H1 (cell line): ENCODE data around the gene NTRK2. TPM values are rescaled to one million over a fixed set of nuclear protein-coding genes. Genes with fewer than 3 reads are reported as not detected.

ENCODE experiments used
- CTCF ChIA-PET: fragments of 300-600 bp; sonication (Branson Sonifier 250); formaldehyde crosslinking; loops from one replicate; lab custom pipeline; 2021; ENCODE audit not compliant: partially characterized antibody; lab: Charles Lee
- POLR2A ChIA-PET: fragments of 300-600 bp; sonication (Branson Sonifier 250); formaldehyde crosslinking; loops from one replicate; lab custom pipeline; 2021; ENCODE audit warnings: inconsistent platforms; ENCODE audit not compliant: partially characterized antibody; lab: Charles Lee
- DNase-seq, 2 experiments: peaks; one replicate each; pipeline versions ENCODE4 v3.0.0 to v3.0.0-alpha.2; 2010 to 2022; ENCODE audit warnings: low spot score in 2 of 2, low read depth in 1 of 2, mixed read lengths in 1 of 2
- FAIRE-seq: peaks from 2 replicates; lab custom pipeline; 2011; peaks lifted over from hg19 to GRCh38; lab: Jason Lieb, UNC
- H2AFZ ChIP-seq: 2 replicates; pipeline ENCODE4 v1.8.1; 2012; ENCODE audit warnings: low read length, inconsistent platforms
- H2AK5ac ChIP-seq: 2 replicates; pipeline ENCODE4 v1.6.1; 2013; ENCODE audit warnings: low read depth, low read length
- H2BK120ac ChIP-seq: replicated peaks from 2 replicates; pipeline ENCODE3; 2013; ENCODE audit warnings: low read depth, low read length, inconsistent platforms
- H2BK12ac ChIP-seq: 2 replicates; pipeline ENCODE4 v1.6.1; 2013; ENCODE audit warnings: low read depth, low read length
- H2BK15ac ChIP-seq: 2 replicates; pipeline ENCODE4 v1.6.1; 2013; ENCODE audit warnings: low read length
- H2BK20ac ChIP-seq: 2 replicates; pipeline ENCODE4 v1.6.1; 2013; ENCODE audit warnings: low read length
- H2BK5ac ChIP-seq: 2 replicates; pipeline ENCODE4 v1.6.1; 2013; ENCODE audit warnings: low read depth, low read length
- H3K14ac ChIP-seq: 2 replicates; pipeline ENCODE4 v1.6.1; 2013; ENCODE audit warnings: inconsistent platforms; ENCODE audit not compliant: insufficient read length
- H3K18ac ChIP-seq: 2 replicates; pipeline ENCODE4 v1.6.1; 2013; ENCODE audit warnings: low read length; ENCODE audit errors: extremely low read depth
- H3K23ac ChIP-seq: 2 replicates; pipeline ENCODE4 v1.6.1; 2013; ENCODE audit warnings: inconsistent platforms; ENCODE audit not compliant: insufficient read length
- H3K23me2 ChIP-seq: 2 replicates; pipeline ENCODE4 v1.6.1; 2013; ENCODE audit warnings: low read depth, low read length
- H3K27ac ChIP-seq: 2 replicates; pipeline ENCODE4 v1.6.1; 2011; ENCODE audit warnings: low read depth, low read length, inconsistent platforms
- H3K27me3 ChIP-seq, 4 experiments: replicated peaks in 1 of 4; 1 replicate in 1 of 4; 2 replicates in 3 of 4; pipeline versions ENCODE4 v1.6.1 to v1.8.1; 2011 to 2013; ENCODE audit warnings: low read length in 3 of 4, mild to moderate bottlenecking in 3 of 4, inconsistent platforms in 2 of 4, mixed read lengths in 2 of 4, moderate library complexity in 1 of 4; ENCODE audit not compliant: control insufficient read depth in 3 of 4, insufficient read depth in 3 of 4; ENCODE audit errors: extremely low read depth in 1 of 4
- H3K36me3 ChIP-seq, 4 experiments: 2 replicates each; pipeline versions ENCODE4 v1.6.1 to v1.8.1; 2011 to 2013; ENCODE audit warnings: mild to moderate bottlenecking in 4 of 4, low read length in 3 of 4, moderate library complexity in 2 of 4, control low read depth in 1 of 4, inconsistent platforms in 1 of 4; ENCODE audit not compliant: insufficient read depth in 4 of 4, control insufficient read depth in 2 of 4
- H3K4ac ChIP-seq: replicated peaks from 2 replicates; pipeline ENCODE3; 2013; ENCODE audit warnings: low read length, low read depth, mixed read lengths, inconsistent platforms; ENCODE audit not compliant: insufficient read length
- H3K4me1 ChIP-seq, 4 experiments: replicated peaks in 1 of 4; 1 replicate in 1 of 4; 2 replicates in 3 of 4; pipeline versions ENCODE4 v1.6.1 to v1.8.1; 2011 to 2013; ENCODE audit warnings: low read length in 3 of 4, inconsistent platforms in 2 of 4, mixed read lengths in 1 of 4; ENCODE audit not compliant: insufficient read depth in 4 of 4, control insufficient read depth in 3 of 4
- H3K4me2 ChIP-seq, 2 experiments: 2 replicates each; pipeline versions ENCODE4 v1.6.1 to v1.8.1; 2011 to 2013; ENCODE audit warnings: low read depth in 2 of 2, low read length in 2 of 2, control low read depth in 1 of 2, inconsistent platforms in 1 of 2, mild to moderate bottlenecking in 1 of 2; ENCODE audit not compliant: insufficient read depth in 1 of 2
- H3K4me3 ChIP-seq, 4 experiments: fragments of 200-600, 300-600 bp in 1 of 4; sonication (generic), shearing (Covaris generic), sonication (Bioruptor Twin) in 1 of 4; 2 replicates each; pipeline versions ENCODE4 v1.5.1 to v1.8.1; 2011 to 2016; ENCODE audit warnings: low read length in 4 of 4, low read depth in 3 of 4, control low read depth in 2 of 4, inconsistent platforms in 2 of 4, mild to moderate bottlenecking in 2 of 4, mixed read lengths in 1 of 4, moderate library complexity in 1 of 4; ENCODE audit not compliant: insufficient read depth in 2 of 4; ENCODE audit errors: extremely low read depth in 1 of 4
- H3K56ac ChIP-seq: replicated peaks from 2 replicates; pipeline ENCODE3; 2013; ENCODE audit warnings: low read depth, mild to moderate bottlenecking, mixed read lengths, low read length, inconsistent platforms; ENCODE audit not compliant: insufficient read length
- H3K79me1 ChIP-seq: 2 replicates; pipeline ENCODE4 v1.6.1; 2013; ENCODE audit warnings: low read depth, low read length, control low read depth
- H3K79me2 ChIP-seq, 2 experiments: 2 replicates each; pipeline versions ENCODE4 v1.6.1 to v1.8.1; 2012 to 2013; ENCODE audit warnings: low read length in 2 of 2, mild to moderate bottlenecking in 2 of 2, inconsistent platforms in 1 of 2; ENCODE audit not compliant: insufficient read depth in 2 of 2, control insufficient read depth in 1 of 2
- H3K9ac ChIP-seq, 4 experiments: replicated peaks in 1 of 4; 1 replicate in 1 of 4; 2 replicates in 3 of 4; pipeline versions ENCODE4 v1.6.1 to v1.8.1; 2011 to 2013; ENCODE audit warnings: low read depth in 3 of 4, low read length in 3 of 4, control low read depth in 2 of 4, mild to moderate bottlenecking in 2 of 4, moderate library complexity in 2 of 4, inconsistent platforms in 1 of 4; ENCODE audit errors: extremely low read depth in 1 of 4
- H3K9me3 ChIP-seq, 2 experiments: 2 replicates each; pipeline versions ENCODE4 v1.6.1 to v1.8.1; 2012 to 2013; ENCODE audit warnings: mild to moderate bottlenecking in 2 of 2, moderate library complexity in 2 of 2, control low read depth in 1 of 2, inconsistent platforms in 1 of 2, low read depth in 1 of 2, low read length in 1 of 2, mixed read lengths in 1 of 2; ENCODE audit not compliant: insufficient read depth in 2 of 2
- H4K20me1 ChIP-seq, 2 experiments: replicated peaks in 1 of 2; 2 replicates each; pipeline versions ENCODE3 to v1.8.1; 2011 to 2013; ENCODE audit warnings: inconsistent platforms in 2 of 2, low read length in 2 of 2, mild to moderate bottlenecking in 1 of 2; ENCODE audit not compliant: insufficient read depth in 2 of 2, control insufficient read depth in 1 of 2
- H4K5ac ChIP-seq: 2 replicates; pipeline ENCODE4 v1.6.1; 2013; ENCODE audit warnings: low read length, low read depth, mixed read lengths, inconsistent platforms; ENCODE audit not compliant: insufficient read length
- H4K8ac ChIP-seq: 2 replicates; pipeline ENCODE4 v1.8.0; 2013; ENCODE audit warnings: mild to moderate bottlenecking, moderate library complexity, low read length, inconsistent platforms; ENCODE audit not compliant: insufficient read depth; ENCODE audit errors: extremely low read depth
- H4K91ac ChIP-seq: replicated peaks from 2 replicates; pipeline ENCODE3; 2013; ENCODE audit warnings: low read length, mixed read lengths, inconsistent platforms; ENCODE audit not compliant: insufficient read length
- BRCA1 ChIP-seq: IDR thresholded peaks from 2 replicates; pipeline ENCODE4 v1.6.1; 2012; ENCODE audit warnings: low read depth, low read length, improper control_type of control experiment
- CHD2 ChIP-seq: IDR thresholded peaks from 2 replicates; pipeline ENCODE4 v1.6.1; 2012; ENCODE audit warnings: low read length, improper control_type of control experiment
- EGR1 ChIP-seq: IDR thresholded peaks from 2 replicates; pipeline ENCODE4 v1.6.1; 2011; ENCODE audit warnings: low read depth, low read length, borderline replicate concordance
- EZH2 ChIP-seq: fragments of 200-600 bp; sonication (generic); IDR thresholded peaks from 2 replicates; pipeline ENCODE4 v1.7.1; 2012; ENCODE audit warnings: low read depth, mild to moderate bottlenecking, moderate library complexity, low read length, inconsistent platforms; ENCODE audit not compliant: severe bottlenecking
- GTF2F1 ChIP-seq: IDR thresholded peaks from 2 replicates; pipeline ENCODE4 v1.6.1; 2012; ENCODE audit warnings: low read depth, low read length, improper control_type of control experiment, borderline replicate concordance
- HDAC6 ChIP-seq: IDR thresholded peaks from one replicate; pipeline ENCODE4 v1.7.1; 2012; ENCODE audit warnings: low read depth, mild to moderate bottlenecking, inconsistent platforms, low read length, moderate library complexity
- JUN ChIP-seq: IDR thresholded peaks from 2 replicates; pipeline ENCODE4 v1.6.1; 2011; ENCODE audit warnings: low read depth, mild to moderate bottlenecking, improper control_type of control experiment, low read length
- NRF1 ChIP-seq: IDR thresholded peaks from 2 replicates; pipeline ENCODE4 v1.6.1; 2011; ENCODE audit warnings: mild to moderate bottlenecking, low read depth, low read length, improper control_type of control experiment
- RAD21 ChIP-seq, 2 experiments: IDR thresholded peaks in 1 of 2; conservative IDR thresholded peaks in 1 of 2; 2 replicates each; pipeline ENCODE4 v1.6.1; 2011; ENCODE audit warnings: low read depth in 2 of 2, low read length in 2 of 2, improper control_type of control experiment in 1 of 2, inconsistent platforms in 1 of 2, mild to moderate bottlenecking in 1 of 2, moderate library complexity in 1 of 2
- SP4 ChIP-seq: IDR thresholded peaks from 2 replicates; pipeline ENCODE4 v1.6.1; 2012; ENCODE audit warnings: low read length, inconsistent platforms
- SUZ12 ChIP-seq: fragments of 200-600 bp; sonication (generic); IDR thresholded peaks from 2 replicates; pipeline ENCODE4 v1.6.1; 2012; ENCODE audit warnings: mild to moderate bottlenecking, inconsistent platforms, low read length, moderate library complexity, mixed read lengths
- TAF7 ChIP-seq: optimal IDR thresholded peaks from 2 replicates; pipeline ENCODE3; 2011; ENCODE audit warnings: low read depth, mild to moderate bottlenecking, inconsistent platforms, low read length, moderate library complexity, borderline replicate concordance
- WGBS, 2 experiments: shearing (Covaris generic) in 1 of 2; methylation state at CpG; one replicate each; pipeline versions ENCODE4 v1.1.6 to v1.1.7; 2013 to 2015; ENCODE audit warnings: low lambda C conversion rate in 2 of 2, mixed read lengths in 2 of 2, inconsistent platforms in 1 of 2, low coverage in 1 of 2, missing lambda C conversion rate in 1 of 2; ENCODE audit not compliant: insufficient replicate concordance in 2 of 2, insufficient coverage in 1 of 2, insufficient read length in 1 of 2; ENCODE audit errors: extremely low coverage in 1 of 2, missing lambda C conversion rate in 1 of 2; 5-methylcytosine and 5-hydroxymethylcytosine counted together
- polyA plus RNA-seq, 7 experiments: library from polyadenylated mRNA; depleted of rRNA in 3 of 7; stranded (reverse) in 5 of 7; unstranded in 2 of 7; fragments of >200 nt in 5 of 7; fragments of 200-250 nt in 2 of 7; gene quantifications; 1 replicate in 5 of 7; 2 replicates in 1 of 7; 4 replicates in 1 of 7; pipeline versions ENCODE4 v1.2.1 to v1.2.3, GENCODE V29; 2011 to 2013; ENCODE audit warnings: missing spikeins in 2 of 7, mixed read lengths in 2 of 7
- total RNA-seq: library from RNA; stranded (reverse); fragmentation: NEBNext Ultra II Directional; extraction: Animal tissue kit (Norgen Biotek cat#: 25700); gene quantifications from 2 replicates; pipeline ENCODE4 v1.2.1, GENCODE V29; 2021
- TF ChIP-seq, protein P1 (sequence below): IDR thresholded peaks from 2 replicates; pipeline ENCODE4 v1.6.1; 2012; ENCODE audit warnings: inconsistent platforms

Gene NTRK2
- total and polyA plus RNA-seq, 2 of the 8 experiments (the other 6 are each of a cell fraction or from before 2014, with no cell fraction given): 0.03 to 0.04 TPM

DNA sequence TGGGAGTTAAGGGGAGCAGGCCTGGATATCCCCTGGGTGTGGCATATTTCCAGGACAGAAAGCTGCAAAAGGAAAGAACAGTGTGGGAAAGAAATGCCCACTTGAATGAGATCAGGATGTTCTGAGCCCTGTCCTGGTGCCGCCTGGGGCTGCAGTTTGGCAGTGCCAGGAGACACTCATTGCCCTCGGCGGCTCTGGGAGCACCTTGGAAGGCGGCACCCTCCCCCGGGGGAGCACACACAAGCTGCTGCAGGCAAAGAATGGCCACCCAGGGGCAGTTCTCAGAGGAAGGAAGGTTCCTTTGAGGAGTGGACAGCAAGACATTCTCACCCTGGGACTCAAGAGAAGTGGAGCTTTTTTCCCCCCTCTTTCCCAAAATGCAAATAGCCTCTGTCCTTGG is 305.3 kb downstream of the NTRK2 start:
- H3K56ac ChIP-seq: no peak overlapping the region
- H3K4me1 ChIP-seq: no peaks in the 10 kb centered on the region
- no peak overlapping the region for H2BK5ac ChIP-seq
- H2BK12ac ChIP-seq: no peak overlapping the region
- 89% methylated on average over 5 of the region's 5 CpGs; no CpG with 5 or more reads in 1 of the 2 experiments for WGBS, 2 experiments
- no peak overlapping the region for H3K18ac ChIP-seq
- POLR2A ChIA-PET: no interaction called here
- H2BK120ac ChIP-seq: no peak overlapping the region
- no peak overlapping the region for H3K23ac ChIP-seq
- H2BK15ac ChIP-seq: no peak overlapping the region
- H2BK20ac ChIP-seq: no peak overlapping the region
- H3K36me3 ChIP-seq: no peaks in the 10 kb centered on the region
- H3K4me3 ChIP-seq: no peak overlapping the region
- H3K27me3 ChIP-seq: no peaks in the 10 kb centered on the region
- H3K14ac ChIP-seq: no peak overlapping the region
- DNase-seq (no peak), FAIRE-seq (no peak)
- H2AK5ac ChIP-seq: no peak overlapping the region
- H3K9me3 ChIP-seq: no peaks in the 10 kb centered on the region
- no peak overlapping the region for H3K27ac ChIP-seq
- no peaks in the 10 kb centered on the region for H3K79me2 ChIP-seq
- H3K23me2 ChIP-seq: no peaks in the 10 kb centered on the region
- no peak overlapping the region for H2AFZ ChIP-seq
- no peak overlapping the region for H4K8ac ChIP-seq
- no peak overlapping the region for H3K9ac ChIP-seq
- H3K79me1 ChIP-seq: no peaks in the 10 kb centered on the region
- no peak overlapping the region for H3K4me2 ChIP-seq
- no peak for TF ChIP-seq JUN
- no peak for TF ChIP-seq EZH2
- TF ChIP-seq RAD21 (IDR thresholded peaks at IDR 0.05 in 1 of 2, conservative IDR thresholded peaks at IDR 0.05 in 1 of 2; ENCODE audit: low read depth in 2 of 2, low read length in 2 of 2): no peak
- TF ChIP-seq, protein P1, sequence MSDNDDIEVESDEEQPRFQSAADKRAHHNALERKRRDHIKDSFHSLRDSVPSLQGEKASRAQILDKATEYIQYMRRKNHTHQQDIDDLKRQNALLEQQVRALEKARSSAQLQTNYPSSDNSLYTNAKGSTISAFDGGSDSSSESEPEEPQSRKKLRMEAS: no peak
- no peak for TF ChIP-seq CHD2
- TF ChIP-seq GTF2F1: no peak
- TF ChIP-seq HDAC6: no peak
- TF ChIP-seq SP4: no peak
- no peak for TF ChIP-seq NRF1
- TF ChIP-seq TAF7: no peak
- TF ChIP-seq BRCA1: no peak
- TF ChIP-seq EGR1: no peak
- TF ChIP-seq SUZ12: no peak
- CTCF ChIA-PET: interaction anchor here (0.8 kb wide), 1 partner anchor 13 kb away, joined by 4 read pairs; no protein-coding TSS in a partner anchor
- no peak overlapping the region for H3K4ac ChIP-seq
- no peaks in the 10 kb centered on the region for H4K20me1 ChIP-seq
- no peak overlapping the region for H4K5ac ChIP-seq
- H4K91ac ChIP-seq: no peak overlapping the region
